HepG2 (cell line): ENCODE measurements around the gene PAEP. TPM values are rescaled to one million over a fixed set of nuclear protein-coding genes. Genes with fewer than 3 reads are reported as not detected.

Source experiments
- ATAC-seq: fragments of 200-7000 bp; cut with Tn5 transposase; 3 replicates; pipeline ENCODE4 v1.9.1; 2020; ENCODE audit warnings: mild to moderate bottlenecking, moderate library complexity
- BruUV-seq: library from RNA; stranded (reverse); fragments of 400-500 nt; replicated peaks from 2 replicates; lab custom pipeline; 2021; lab: Mats Ljungman, UMichigan
- CTCF ChIA-PET: fragments of 300-600 bp; formaldehyde crosslinking; extraction: SDS; loops from one replicate; lab custom pipeline; 2021; ENCODE audit warnings: low total read pairs, inconsistent platforms, low intra/inter-chr PET ratio; lab: Yijun Ruan, JAX
- POLR2A ChIA-PET: fragments of 350-600 bp; sonication (Branson Sonifier 250); formaldehyde crosslinking; loops from one replicate; lab custom pipeline; 2020; ENCODE audit warnings: antibody characterized with exemption, inconsistent platforms; lab: Yijun Ruan, JAX
- DNase-seq: peaks from one replicate; pipeline ENCODE4 v3.0.0-alpha.2; 2015; ENCODE audit warnings: low spot score
- FAIRE-seq: peaks from 3 replicates; lab custom pipeline; 2011; peaks lifted over from hg19 to GRCh38; lab: Jason Lieb, UNC
- H2AFZ ChIP-seq: one replicate; pipeline ENCODE4 v1.6.1; 2011; ENCODE audit warnings: low read length, inconsistent platforms
- H3K27ac ChIP-seq: fragments of 300-600 bp; 3 replicates; pipeline ENCODE4 v1.8.0; 2011; ENCODE audit warnings: mixed run types, mild to moderate bottlenecking, mixed read lengths, low read length, inconsistent platforms; ENCODE audit not compliant: insufficient read depth; ENCODE audit errors: extremely low read length
- H3K27me3 ChIP-seq, 2 experiments: fragments of 200-600 bp in 1 of 2; 2 replicates in 1 of 2; 3 replicates in 1 of 2; pipeline versions ENCODE4 v1.6.0 to v1.8.0; 2011; ENCODE audit warnings: low read length in 2 of 2, mild to moderate bottlenecking in 2 of 2, moderate library complexity in 2 of 2, inconsistent platforms in 1 of 2; ENCODE audit not compliant: insufficient read depth in 2 of 2, control insufficient read depth in 1 of 2
- H3K36me3 ChIP-seq, 2 experiments: fragments of 200-600 bp in 1 of 2; replicated peaks in 1 of 2; 2 replicates in 1 of 2; 3 replicates in 1 of 2; pipeline versions ENCODE4 v1.5.1 to v1.8.0; 2011; ENCODE audit warnings: low read length in 2 of 2, inconsistent platforms in 1 of 2; ENCODE audit not compliant: insufficient read depth in 2 of 2, control insufficient read depth in 1 of 2
- H3K4me1 ChIP-seq: 2 replicates; pipeline ENCODE4 v1.5.1; 2012; ENCODE audit warnings: low read length, inconsistent platforms; ENCODE audit not compliant: insufficient read depth
- H3K4me2 ChIP-seq: 2 replicates; pipeline ENCODE4 v1.6.0; 2011; ENCODE audit warnings: low read depth, low read length, inconsistent platforms
- H3K4me3 ChIP-seq, 3 experiments: fragments of 200-600 bp in 1 of 3; sonication (generic), shearing (Covaris generic) in 1 of 3; replicated peaks in 1 of 3; 2 replicates each; pipeline ENCODE4 v1.5.1; 2011 to 2016; ENCODE audit warnings: low read length in 3 of 3, inconsistent platforms in 2 of 3, low read depth in 2 of 3, mild to moderate bottlenecking in 2 of 3, control low read depth in 1 of 3, mixed read lengths in 1 of 3; ENCODE audit not compliant: insufficient read depth in 1 of 3
- H3K79me2 ChIP-seq: one replicate; pipeline ENCODE4 v1.6.1; 2011; ENCODE audit warnings: low read length, inconsistent platforms; ENCODE audit not compliant: insufficient read depth
- H3K9ac ChIP-seq: 2 replicates; pipeline ENCODE4 v1.6.0; 2011; ENCODE audit warnings: mild to moderate bottlenecking, low read depth, low read length, inconsistent platforms; ENCODE audit not compliant: insufficient read depth
- H3K9me3 ChIP-seq: 2 replicates; pipeline ENCODE4 v1.5.1; 2012; ENCODE audit warnings: mild to moderate bottlenecking, low read length
- H4K20me1 ChIP-seq: 2 replicates; pipeline ENCODE4 v1.6.0; 2011; ENCODE audit warnings: inconsistent platforms, mild to moderate bottlenecking, low read length, moderate library complexity; ENCODE audit not compliant: insufficient read depth
- ATAD3A ChIP-seq: sonication (generic); formaldehyde crosslinking; IDR thresholded peaks from 2 replicates; pipeline ENCODE4 v1.4.0; 2020; ENCODE audit warnings: missing genetic modification reagents
- CREB1 ChIP-seq, 2 experiments: fragments of 450-650 bp in 1 of 2; IDR thresholded peaks; 2 replicates each; pipeline ENCODE4 v1.6.1; 2016 to 2017; ENCODE audit warnings: control low read depth in 1 of 2, mild to moderate bottlenecking in 1 of 2, missing compliant biosample characterization in 1 of 2, missing genetic modification characterization in 1 of 2
- HMGA1 ChIP-seq: sonication (generic); formaldehyde crosslinking; conservative IDR thresholded peaks from 2 replicates; pipeline ENCODE4 v1.4.0; 2020; ENCODE audit warnings: missing genetic modification reagents
- PHF21A ChIP-seq: sonication (generic); formaldehyde crosslinking; IDR thresholded peaks from 2 replicates; pipeline ENCODE4 v1.5.0; 2020; ENCODE audit warnings: mild to moderate bottlenecking, missing genetic modification reagents
- SETDB1 ChIP-seq: sonication (generic); formaldehyde crosslinking; IDR thresholded peaks from 2 replicates; pipeline ENCODE4 v1.5.1; 2020; ENCODE audit warnings: missing genetic modification reagents, mild to moderate bottlenecking, borderline replicate concordance
- SRY ChIP-seq: sonication (generic); formaldehyde crosslinking; IDR thresholded peaks from 2 replicates; pipeline ENCODE4 v1.8.0; 2022; ENCODE audit warnings: mild to moderate bottlenecking, missing genetic modification reagents
- TEAD2 ChIP-seq: sonication (generic); formaldehyde crosslinking; IDR thresholded peaks from 2 replicates; pipeline ENCODE4 v1.9.0; 2021; ENCODE audit warnings: missing genetic modification reagents
- ZFP36L1 ChIP-seq: sonication (generic); formaldehyde crosslinking; IDR thresholded peaks from 2 replicates; pipeline ENCODE4 v1.8.0; 2022; ENCODE audit warnings: mild to moderate bottlenecking, missing genetic modification reagents, moderate library complexity
- ZFYVE20 ChIP-seq: sonication (generic); formaldehyde crosslinking; IDR thresholded peaks from 2 replicates; pipeline ENCODE4 v1.8.0; 2023; ENCODE audit warnings: low read depth, mild to moderate bottlenecking, moderate library complexity, missing genetic modification reagents, borderline replicate concordance
- ZNF282 ChIP-seq: fragments of 450-650 bp; IDR thresholded peaks from 2 replicates; pipeline ENCODE4 v1.6.1; 2018; ENCODE audit not compliant: partially characterized antibody
- ZNF530 ChIP-seq: sonication (generic); formaldehyde crosslinking; IDR thresholded peaks from 2 replicates; pipeline ENCODE4 v1.5.0; 2020; ENCODE audit warnings: low read depth, mild to moderate bottlenecking, missing genetic modification reagents
- ZNF776 ChIP-seq: sonication (generic); formaldehyde crosslinking; IDR thresholded peaks from 2 replicates; pipeline ENCODE4 v1.4.0; 2020; ENCODE audit warnings: mild to moderate bottlenecking, missing genetic modification reagents
- WGBS: methylation state at CpG from one replicate; pipeline ENCODE4 v1.1.6; 2017; ENCODE audit warnings: low lambda C conversion rate; 5-methylcytosine and 5-hydroxymethylcytosine counted together
- in situ Hi-C: cut with HindIII; loops from 2 replicates; pipeline ENCODE4 v1.10.0; 2017; ENCODE audit warnings: low pct_unique_long_range_greater_than_20kb; ENCODE audit not compliant: extremely low pct_ligation_motif_present
- intact Hi-C: fragments of 100-400 bp; cut with micrococcal nuclease; formaldehyde crosslinking; loops from one replicate; pipeline ENCODE4 v1.10.0; 2022; ENCODE audit not compliant: unreplicated experiment
- polyA plus RNA-seq, 8 experiments: library from polyadenylated mRNA; depleted of rRNA in 3 of 8; stranded (reverse) in 7 of 8; unstranded in 1 of 8; fragments of >200 nt; fragmentation: Illumina TruSeq in 4 of 8; extraction: Trizol in 4 of 8; gene quantifications; 2 replicates each; pipeline versions ENCODE4 v1.2.1 to v1.2.3, GENCODE V29; 2011 to 2016; ENCODE audit warnings: low read depth in 4 of 8, missing spikeins in 1 of 8, mixed read lengths in 1 of 8; ENCODE audit not compliant: insufficient read depth in 1 of 8
- total RNA-seq, 5 experiments: library from RNA; depleted of rRNA; stranded (reverse); fragments of >200 nt; fragmentation: Illumina TruSeq; extraction: Trizol; gene quantifications; 2 replicates each; pipeline ENCODE4 v1.2.3, GENCODE V29; 2016; ENCODE audit warnings: low read depth in 1 of 5
- TF ChIP-seq, protein P1 (sequence below): sonication (generic); formaldehyde crosslinking; IDR thresholded peaks from 2 replicates; pipeline ENCODE4 v1.4.0; 2020; ENCODE audit warnings: mild to moderate bottlenecking, missing genetic modification reagents
- TF ChIP-seq, protein P2 (sequence below): sonication (generic); formaldehyde crosslinking; IDR thresholded peaks from 2 replicates; pipeline ENCODE4 v1.9.0; 2021; ENCODE audit warnings: missing genetic modification reagents, borderline replicate concordance

Gene PAEP
- total and polyA plus RNA-seq, 2 of the 13 experiments (the other 11 are each of a cell fraction or from before 2014, with no cell fraction given): 0.75 to 10.8 TPM

DNA sequence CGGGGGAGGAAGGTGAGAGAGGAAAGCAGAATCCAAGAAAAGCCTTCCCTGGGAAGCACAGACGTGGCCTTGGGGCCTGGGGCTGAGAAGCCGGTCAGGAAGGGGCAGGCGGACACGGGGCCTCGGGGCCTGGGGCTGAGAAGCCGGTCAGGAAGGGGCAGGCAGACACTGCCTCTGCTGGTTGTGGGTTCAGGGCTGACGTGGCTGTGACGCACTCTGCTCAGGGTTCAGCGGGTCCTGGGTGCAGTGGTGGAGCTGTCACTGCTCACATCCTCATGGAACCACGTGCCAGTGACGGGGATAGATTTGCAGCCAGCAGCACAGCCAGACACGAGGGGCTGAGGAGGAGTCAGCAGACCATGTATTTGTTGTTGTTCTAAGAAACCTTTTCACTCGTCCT lies 12.8 kb downstream of the PAEP start:
- ATAC-seq (no peak), DNase-seq (no peak), FAIRE-seq (no peak)
- Histone ChIP-seq H3K79me2 (no peaks in the 10 kb centered on the region), H3K27me3 (peaks cover 6 to 23% of the 10 kb centered on the region in 2 experiments; a peak in 3 of 5 replicates), H3K4me3 (no peak overlapping the region), H3K27ac (no peak overlapping the region), H3K36me3 (no peaks in the 10 kb centered on the region), H3K9me3 (no peaks in the 10 kb centered on the region), H4K20me1 (no peaks in the 10 kb centered on the region), H3K9ac (no peak overlapping the region), H2AFZ (no peak overlapping the region), H3K4me2 (no peak overlapping the region), H3K4me1 (no peaks in the 10 kb centered on the region)
- in situ Hi-C loops (no loop called here), intact Hi-C loops (no loop called here)
- CTCF ChIA-PET: no interaction called here
- POLR2A ChIA-PET: no interaction called here
- WGBS: 28% methylated on average over 7 of the region's 14 CpGs
- peak; percentile 23; the same call in 1 of the 2 replicates for TF ChIP-seq CREB1 (IDR thresholded peaks at IDR 0.05)
- TF ChIP-seq CREB1 (CRISPR knock-in tag; IDR thresholded peaks at IDR 0.05): no peak
- TF ChIP-seq ATAD3A: no peak
- BruUV-seq: no TSS peak

DNA sequence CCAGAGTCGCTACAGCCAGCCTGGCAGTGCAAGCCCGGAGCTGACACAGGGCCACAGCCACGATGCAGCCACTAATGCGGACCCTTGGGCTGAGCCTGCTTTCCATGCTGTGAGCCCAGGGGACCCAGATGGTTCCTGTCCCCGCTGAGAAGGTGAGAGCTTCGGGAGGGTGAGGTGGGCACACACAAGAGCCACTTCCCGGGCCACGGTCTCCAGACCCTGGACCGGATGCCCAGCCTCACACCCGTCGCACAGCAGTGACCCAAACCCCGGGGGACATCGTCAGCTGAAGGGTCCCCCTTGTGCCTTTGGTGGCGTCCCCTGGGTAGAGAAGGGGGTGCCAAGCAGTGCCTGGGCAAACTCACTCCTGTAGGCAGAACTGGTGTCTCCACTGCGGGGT lies 13.4 kb downstream of the PAEP start:
- no TSS peak for BruUV-seq
- no peak for ATAC-seq
- Histone ChIP-seq H2AFZ (no peak overlapping the region), H3K4me2 (no peak overlapping the region), H3K27ac (no peak overlapping the region), H3K27me3 (peaks cover 6 to 23% of the 10 kb centered on the region in 2 experiments; a peak in 3 of 5 replicates), H3K9me3 (no peaks in the 10 kb centered on the region), H3K4me3 (no peak overlapping the region), H3K36me3 (no peaks in the 10 kb centered on the region), H4K20me1 (no peaks in the 10 kb centered on the region), H3K79me2 (no peaks in the 10 kb centered on the region), H3K4me1 (no peaks in the 10 kb centered on the region), H3K9ac (no peak overlapping the region)
- CTCF ChIA-PET: no interaction called here
- no peak for TF ChIP-seq HMGA1 (CRISPR knock-in tag)
- TF ChIP-seq TEAD2 (CRISPR knock-in tag): no peak
- no peak for TF ChIP-seq SRY (CRISPR knock-in tag)
- TF ChIP-seq ZNF282: no peak
- TF ChIP-seq, protein P1, sequence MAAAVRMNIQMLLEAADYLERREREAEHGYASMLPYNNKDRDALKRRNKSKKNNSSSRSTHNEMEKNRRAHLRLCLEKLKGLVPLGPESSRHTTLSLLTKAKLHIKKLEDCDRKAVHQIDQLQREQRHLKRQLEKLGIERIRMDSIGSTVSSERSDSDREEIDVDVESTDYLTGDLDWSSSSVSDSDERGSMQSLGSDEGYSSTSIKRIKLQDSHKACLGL: no peak
- TF ChIP-seq ZNF776: no peak
- TF ChIP-seq ZNF530 (CRISPR knock-in tag): no peak
- no peak for TF ChIP-seq ZFYVE20 (CRISPR knock-in tag)
- no peak for TF ChIP-seq ZFP36L1 (CRISPR knock-in tag)
- no peak for TF ChIP-seq PHF21A (CRISPR knock-in tag)
- TF ChIP-seq SETDB1 (CRISPR knock-in tag): no peak
- TF ChIP-seq, protein P2, sequence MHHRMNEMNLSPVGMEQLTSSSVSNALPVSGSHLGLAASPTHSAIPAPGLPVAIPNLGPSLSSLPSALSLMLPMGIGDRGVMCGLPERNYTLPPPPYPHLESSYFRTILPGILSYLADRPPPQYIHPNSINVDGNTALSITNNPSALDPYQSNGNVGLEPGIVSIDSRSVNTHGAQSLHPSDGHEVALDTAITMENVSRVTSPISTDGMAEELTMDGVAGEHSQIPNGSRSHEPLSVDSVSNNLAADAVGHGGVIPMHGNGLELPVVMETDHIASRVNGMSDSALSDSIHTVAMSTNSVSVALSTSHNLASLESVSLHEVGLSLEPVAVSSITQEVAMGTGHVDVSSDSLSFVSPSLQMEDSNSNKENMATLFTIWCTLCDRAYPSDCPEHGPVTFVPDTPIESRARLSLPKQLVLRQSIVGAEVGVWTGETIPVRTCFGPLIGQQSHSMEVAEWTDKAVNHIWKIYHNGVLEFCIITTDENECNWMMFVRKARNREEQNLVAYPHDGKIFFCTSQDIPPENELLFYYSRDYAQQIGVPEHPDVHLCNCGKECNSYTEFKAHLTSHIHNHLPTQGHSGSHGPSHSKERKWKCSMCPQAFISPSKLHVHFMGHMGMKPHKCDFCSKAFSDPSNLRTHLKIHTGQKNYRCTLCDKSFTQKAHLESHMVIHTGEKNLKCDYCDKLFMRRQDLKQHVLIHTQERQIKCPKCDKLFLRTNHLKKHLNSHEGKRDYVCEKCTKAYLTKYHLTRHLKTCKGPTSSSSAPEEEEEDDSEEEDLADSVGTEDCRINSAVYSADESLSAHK (CRISPR knock-in tag): no peak
- no peak for FAIRE-seq
- in situ Hi-C loops (no loop called here), intact Hi-C loops (no loop called here)
- DNase-seq: no peak
- no CpG with 5 or more reads among the region's 15 CpGs for WGBS
- POLR2A ChIA-PET: no interaction called here
